ENCODE measurements around the gene C9.

DNA sequence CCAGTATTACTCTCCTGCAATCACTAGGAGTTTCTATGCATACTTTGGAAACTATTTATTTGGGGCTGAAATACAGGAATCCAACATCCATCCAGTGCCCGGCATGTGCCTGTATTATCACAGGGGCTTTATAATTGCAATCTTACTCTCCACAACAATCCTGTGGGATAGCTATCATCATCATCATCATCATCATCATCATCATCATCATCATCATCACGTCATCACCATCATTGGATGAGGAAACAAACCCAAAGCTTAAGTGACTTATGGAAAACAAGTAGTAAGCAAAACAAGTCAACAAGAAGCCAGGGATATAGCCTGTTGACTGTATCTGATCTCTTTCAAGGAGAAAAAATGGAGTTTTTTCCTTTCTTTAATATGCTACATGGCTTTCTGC lies 97.1 kb downstream of the C9 start:
- TF ChIP-seq, protein P1, sequence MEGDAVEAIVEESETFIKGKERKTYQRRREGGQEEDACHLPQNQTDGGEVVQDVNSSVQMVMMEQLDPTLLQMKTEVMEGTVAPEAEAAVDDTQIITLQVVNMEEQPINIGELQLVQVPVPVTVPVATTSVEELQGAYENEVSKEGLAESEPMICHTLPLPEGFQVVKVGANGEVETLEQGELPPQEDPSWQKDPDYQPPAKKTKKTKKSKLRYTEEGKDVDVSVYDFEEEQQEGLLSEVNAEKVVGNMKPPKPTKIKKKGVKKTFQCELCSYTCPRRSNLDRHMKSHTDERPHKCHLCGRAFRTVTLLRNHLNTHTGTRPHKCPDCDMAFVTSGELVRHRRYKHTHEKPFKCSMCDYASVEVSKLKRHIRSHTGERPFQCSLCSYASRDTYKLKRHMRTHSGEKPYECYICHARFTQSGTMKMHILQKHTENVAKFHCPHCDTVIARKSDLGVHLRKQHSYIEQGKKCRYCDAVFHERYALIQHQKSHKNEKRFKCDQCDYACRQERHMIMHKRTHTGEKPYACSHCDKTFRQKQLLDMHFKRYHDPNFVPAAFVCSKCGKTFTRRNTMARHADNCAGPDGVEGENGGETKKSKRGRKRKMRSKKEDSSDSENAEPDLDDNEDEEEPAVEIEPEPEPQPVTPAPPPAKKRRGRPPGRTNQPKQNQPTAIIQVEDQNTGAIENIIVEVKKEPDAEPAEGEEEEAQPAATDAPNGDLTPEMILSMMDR (IDR thresholded peaks at IDR 0.05), result no peak
- TF ChIP-seq POLR2A (IDR thresholded peaks at IDR 0.05), result no peak

Data from testis (tissue), 2 donors.